Activated CD8-positive, alpha-beta T cell treated with anti-CD3 and anti-CD28 coated beads for 36 hours (primary cell): ENCODE measurements around the gene HHIPL1. TPM values are rescaled to one million over a fixed set of nuclear protein-coding genes. Genes with fewer than 3 reads are reported as not detected.

Source experiments
- ATAC-seq: fragments of 200-7000 bp; cut with Tn5 transposase; one replicate; pipeline ENCODE4 v1.10.0; 2021; ENCODE audit warnings: mild to moderate bottlenecking, moderate library complexity
- CTCF ChIA-PET: fragments of 350-600 bp; sonication (Branson Sonifier 250); formaldehyde crosslinking; loops from one replicate; lab custom pipeline; 2021; ENCODE audit warnings: antibody characterized with exemption; lab: Charles Lee
- POLR2A ChIA-PET: fragments of 350-600 bp; sonication (Branson Sonifier 250); formaldehyde crosslinking; loops from one replicate; lab custom pipeline; 2021; ENCODE audit warnings: antibody characterized with exemption; lab: Charles Lee
- DNase-seq: peaks from one replicate; pipeline ENCODE4 v3.0.0-alpha.2; 2020
- H3K27ac Mint-ChIP-seq: one replicate; pipeline ENCODE4 v1.8.0; 2021; ENCODE audit warnings: mild to moderate bottlenecking, mixed read lengths
- H3K27me3 Mint-ChIP-seq: one replicate; pipeline ENCODE4 v1.8.0; 2021; ENCODE audit warnings: mixed read lengths
- H3K36me3 Mint-ChIP-seq: one replicate; pipeline ENCODE4 v1.8.0; 2021; ENCODE audit warnings: low read depth, mixed read lengths
- H3K4me1 Mint-ChIP-seq: one replicate; pipeline ENCODE4 v1.8.0; 2021; ENCODE audit warnings: low read depth, mixed read lengths
- H3K4me3 Mint-ChIP-seq: one replicate; pipeline ENCODE4 v1.8.0; 2021; ENCODE audit warnings: mild to moderate bottlenecking, moderate library complexity, mixed read lengths
- H3K9me3 Mint-ChIP-seq: one replicate; pipeline ENCODE4 v1.8.0; 2021; ENCODE audit warnings: mixed read lengths
- intact Hi-C: fragments of 100-400 bp; cut with micrococcal nuclease; formaldehyde crosslinking; loops from one replicate; pipeline ENCODE4 v1.10.0; 2022
- total RNA-seq, 2 experiments: library from RNA; stranded (reverse); gene quantifications; one replicate each; pipeline ENCODE4 v1.2.3, GENCODE V29; 2021
- TF ChIP-seq, protein P1 (sequence below): fragments of 200-600 bp; IDR thresholded peaks from one replicate; pipeline ENCODE4 v1.8.0; 2022; ENCODE audit warnings: antibody characterized with exemption, mild to moderate bottlenecking

HHIPL1 gene
- total RNA-seq, 2 experiments from 2014 or later = 0.05 to 0.07 TPM

DNA sequence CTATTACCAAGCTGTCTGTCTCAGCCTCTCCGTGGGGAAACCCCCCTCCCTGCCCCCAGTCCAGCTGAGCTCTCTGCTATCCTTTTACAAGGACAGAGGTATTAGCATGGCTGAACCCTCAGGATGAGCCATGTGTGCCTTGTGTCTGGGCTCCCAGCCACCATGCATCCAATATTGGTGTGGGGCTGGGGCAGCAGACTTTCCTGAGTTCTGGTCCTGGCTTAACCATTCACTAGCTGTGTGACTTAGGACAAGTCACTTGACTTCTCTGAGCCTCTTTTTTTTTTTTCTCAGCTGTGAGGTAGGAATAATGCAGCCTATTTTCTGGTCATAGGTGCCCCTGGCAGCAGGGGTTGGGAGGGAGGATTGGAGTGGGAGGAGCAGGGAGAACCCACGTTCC lies 22.1 kb downstream of the HHIPL1 start:
- POLR2A ChIA-PET = no interaction called here
- DNase-seq = no peak

GRCh38 chr14:99667821-99668220 lies 22.9 kb downstream of the HHIPL1 start:
- ATAC-seq (no peak), DNase-seq (no peak)
- TF ChIP-seq, protein P1, sequence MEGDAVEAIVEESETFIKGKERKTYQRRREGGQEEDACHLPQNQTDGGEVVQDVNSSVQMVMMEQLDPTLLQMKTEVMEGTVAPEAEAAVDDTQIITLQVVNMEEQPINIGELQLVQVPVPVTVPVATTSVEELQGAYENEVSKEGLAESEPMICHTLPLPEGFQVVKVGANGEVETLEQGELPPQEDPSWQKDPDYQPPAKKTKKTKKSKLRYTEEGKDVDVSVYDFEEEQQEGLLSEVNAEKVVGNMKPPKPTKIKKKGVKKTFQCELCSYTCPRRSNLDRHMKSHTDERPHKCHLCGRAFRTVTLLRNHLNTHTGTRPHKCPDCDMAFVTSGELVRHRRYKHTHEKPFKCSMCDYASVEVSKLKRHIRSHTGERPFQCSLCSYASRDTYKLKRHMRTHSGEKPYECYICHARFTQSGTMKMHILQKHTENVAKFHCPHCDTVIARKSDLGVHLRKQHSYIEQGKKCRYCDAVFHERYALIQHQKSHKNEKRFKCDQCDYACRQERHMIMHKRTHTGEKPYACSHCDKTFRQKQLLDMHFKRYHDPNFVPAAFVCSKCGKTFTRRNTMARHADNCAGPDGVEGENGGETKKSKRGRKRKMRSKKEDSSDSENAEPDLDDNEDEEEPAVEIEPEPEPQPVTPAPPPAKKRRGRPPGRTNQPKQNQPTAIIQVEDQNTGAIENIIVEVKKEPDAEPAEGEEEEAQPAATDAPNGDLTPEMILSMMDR = no peak
- H3K4me3 Mint-ChIP-seq = no peak overlapping the region
- POLR2A ChIA-PET = no interaction called here
- no peak overlapping the region for H3K27ac Mint-ChIP-seq
- H3K36me3 Mint-ChIP-seq = no peaks in the 10 kb centered on the region
- H3K27me3 Mint-ChIP-seq = peaks cover 5% of the 10 kb centered on the region
- CTCF ChIA-PET = interaction anchor here (1.6 kb wide), 1 partner anchor 20 kb away, joined by 5 read pairs; no protein-coding TSS in a partner anchor
- peaks cover 3% of the 10 kb centered on the region for H3K4me1 Mint-ChIP-seq
- intact Hi-C loops = no loop called here
- H3K9me3 Mint-ChIP-seq = no peaks in the 10 kb centered on the region

More for the DNA sequence above, 22.1 kb downstream of the HHIPL1 start:
- ATAC-seq = no peak
- no peak overlapping the region for H3K4me3 Mint-ChIP-seq
- H3K4me1 Mint-ChIP-seq = no peaks in the 10 kb centered on the region
- CTCF ChIA-PET = no interaction called here
- H3K27ac Mint-ChIP-seq = no peak overlapping the region
- TF ChIP-seq, protein P1 = no peak
- peaks cover 6% of the 10 kb centered on the region for H3K27me3 Mint-ChIP-seq
- no peaks in the 10 kb centered on the region for H3K36me3 Mint-ChIP-seq
- intact Hi-C loops = no loop called here
- no peaks in the 10 kb centered on the region for H3K9me3 Mint-ChIP-seq

DNA sequence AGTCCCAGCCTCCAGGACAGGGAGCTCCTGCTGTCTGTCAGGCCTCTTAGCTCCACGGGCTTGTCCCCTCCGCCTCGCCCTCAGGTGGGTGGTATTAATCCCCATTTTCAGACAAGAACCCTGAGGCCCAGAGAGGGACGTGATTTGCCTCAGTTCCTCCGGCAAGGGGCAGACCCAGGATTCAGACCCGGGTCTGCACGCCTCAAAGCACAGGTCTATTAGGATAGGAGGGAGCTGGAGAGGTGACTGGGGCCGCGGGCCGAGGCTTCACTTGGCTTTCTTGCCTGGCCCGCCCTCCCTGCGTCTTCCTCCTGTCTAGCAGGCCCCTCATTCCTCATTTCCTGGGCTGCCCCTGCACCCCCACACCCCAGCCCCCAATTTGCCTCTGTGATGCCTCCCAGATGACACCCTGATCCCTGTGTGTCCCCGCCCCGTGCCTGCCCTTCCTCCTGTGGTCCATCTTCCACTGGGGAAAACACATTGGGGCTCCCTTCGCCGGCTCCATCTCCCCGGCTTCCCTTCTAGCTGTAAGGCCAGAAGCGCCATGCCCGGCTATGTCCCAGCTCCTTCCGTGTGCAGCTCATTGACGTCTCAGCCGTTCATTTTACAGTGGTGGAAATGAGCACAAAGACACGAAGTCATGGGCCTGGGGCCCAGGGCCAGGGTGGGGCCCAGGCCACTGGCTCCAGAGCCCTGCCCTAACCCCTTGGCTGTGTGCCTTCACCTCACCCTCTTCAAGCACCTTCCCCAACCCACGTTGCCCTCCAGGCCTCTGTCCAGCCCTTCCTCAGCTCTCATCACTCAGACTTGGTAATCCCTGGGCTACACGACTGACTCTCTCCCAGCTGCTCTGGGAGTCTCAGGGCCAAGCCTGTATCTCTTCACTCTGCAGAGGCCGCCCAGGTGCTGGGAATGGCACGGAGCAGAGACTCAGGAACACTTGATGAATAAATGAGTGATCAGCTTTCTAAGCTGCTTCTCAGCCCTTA lies 23.7 kb downstream of the HHIPL1 start:
- POLR2A ChIA-PET = no interaction called here
- peaks cover 3% of the 10 kb centered on the region for H3K4me1 Mint-ChIP-seq
- DNase-seq = no peak
- H3K27ac Mint-ChIP-seq = no peak overlapping the region
- no peak for ATAC-seq
- TF ChIP-seq, protein P1 = no peak
- H3K27me3 Mint-ChIP-seq = peaks cover 3% of the 10 kb centered on the region
- CTCF ChIA-PET = interaction anchor here (0.6 to 1.6 kb wide), 2 partner anchors 20 to 62 kb away, joined by 3 to 5 read pairs; no protein-coding TSS in a partner anchor
- intact Hi-C loops = no loop called here
- H3K4me3 Mint-ChIP-seq = no peak overlapping the region
- H3K9me3 Mint-ChIP-seq = no peaks in the 10 kb centered on the region
- no peaks in the 10 kb centered on the region for H3K36me3 Mint-ChIP-seq

DNA sequence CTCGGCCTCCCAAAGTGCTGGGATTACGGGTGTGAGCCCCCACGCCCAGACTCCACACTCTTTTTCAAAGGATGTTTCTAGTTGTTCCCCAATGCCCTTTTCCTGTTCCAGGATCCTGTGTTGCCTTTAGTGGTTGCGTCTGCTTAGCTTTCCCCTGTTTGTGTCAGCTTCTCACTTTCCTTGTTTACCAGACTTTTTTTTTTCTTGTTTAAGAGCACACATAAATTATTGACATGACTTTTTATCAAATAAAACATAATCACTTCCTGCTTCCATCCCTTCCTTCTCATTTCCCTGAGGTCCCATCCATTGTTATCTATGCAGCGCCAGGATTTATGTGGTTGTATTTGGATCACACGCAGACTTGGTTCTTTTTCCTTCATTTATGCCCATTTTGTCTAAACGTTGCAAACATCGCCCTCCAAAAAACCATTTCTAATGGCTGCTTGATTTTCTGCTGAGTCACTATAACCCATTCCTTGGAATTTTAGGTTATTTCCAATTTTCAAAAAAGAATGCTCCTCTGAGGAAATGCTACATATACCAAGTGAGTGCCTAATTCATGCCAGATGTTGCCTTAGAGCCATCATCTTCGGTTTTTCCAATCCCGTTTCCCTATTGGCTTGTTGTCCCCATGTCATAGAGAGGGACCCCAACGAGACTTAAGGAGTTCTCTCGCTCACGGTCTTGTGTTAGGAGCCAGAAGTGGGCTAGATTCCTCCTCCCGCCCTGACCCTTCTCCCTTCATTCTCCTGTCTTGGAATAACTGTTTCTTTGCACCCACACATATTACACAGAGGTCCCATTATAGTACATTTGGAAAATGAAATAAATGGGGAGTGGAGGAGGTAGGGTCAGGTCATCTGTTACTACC lies 25.7 kb downstream of the HHIPL1 start:
- Mint-ChIP-seq H3K27ac (no peak overlapping the region), H3K4me1 (peaks cover 3% of the 10 kb centered on the region), H3K9me3 (no peaks in the 10 kb centered on the region), H3K27me3 (peaks cover 3% of the 10 kb centered on the region), H3K4me3 (no peak overlapping the region), H3K36me3 (no peaks in the 10 kb centered on the region)
- ChIA-PET CTCF (no interaction called here), POLR2A (no interaction called here)
- intact Hi-C loops = no loop called here
- no peak for ATAC-seq
- TF ChIP-seq, protein P1 = no peak
- no peak for DNase-seq
